GM18858 (cell line): Measurements from ENCODE around the gene BCL3.
"Not testable (repeated sequence)": the region's sequence is repeated elsewhere in the genome, so short reads cannot be mapped to it uniquely, and the experiment has no call there.

Experiments
- ATAC-seq: cut with Tn5 transposase; IDR thresholded peaks from one replicate; pipeline ENCODE4 v1.9.1; 2021; ENCODE audit not compliant: unreplicated experiment

BCL3 gene

DNA sequence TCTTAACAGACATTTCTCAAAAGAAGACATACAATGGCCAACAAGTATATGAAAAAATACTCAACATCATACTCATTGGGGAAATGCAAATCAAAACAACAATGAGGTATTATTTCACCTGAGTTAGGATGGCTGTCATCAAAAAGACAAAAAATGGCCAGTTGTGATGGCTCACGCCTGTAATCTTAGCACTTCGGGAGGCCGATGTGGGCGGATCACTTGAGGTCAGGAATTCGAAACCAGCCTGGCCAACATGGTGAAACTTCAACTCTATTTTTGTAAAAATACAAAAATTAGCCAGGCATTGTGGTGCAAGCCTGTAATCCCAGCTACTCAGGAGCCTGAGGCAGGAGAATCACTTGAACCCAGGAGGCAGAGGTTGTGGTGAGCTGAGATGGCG lies 27.6 kb upstream of the BCL3 start:
- no peak for ATAC-seq

DNA sequence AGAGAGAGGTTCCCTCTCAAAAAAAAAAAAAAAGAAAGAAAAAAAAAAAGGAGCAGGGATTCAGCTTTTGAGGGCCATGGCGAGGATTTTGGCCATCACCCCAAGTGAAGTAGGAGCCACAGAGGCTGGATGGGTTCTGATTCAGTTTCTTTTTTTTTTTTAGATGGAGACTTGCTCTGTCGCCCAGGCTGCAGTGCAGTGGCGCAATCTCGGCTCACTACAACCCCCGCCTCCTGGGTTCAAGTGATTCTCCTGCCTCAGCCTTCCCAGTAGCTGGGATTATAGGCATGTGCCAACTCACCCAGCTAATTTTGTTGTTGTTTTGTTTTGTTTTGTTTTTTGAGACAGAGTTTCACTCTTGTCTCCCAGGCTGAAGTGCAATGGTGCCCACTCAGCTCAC lies 27.1 kb upstream of the BCL3 start:
- ATAC-seq = not testable (repeated sequence)

DNA sequence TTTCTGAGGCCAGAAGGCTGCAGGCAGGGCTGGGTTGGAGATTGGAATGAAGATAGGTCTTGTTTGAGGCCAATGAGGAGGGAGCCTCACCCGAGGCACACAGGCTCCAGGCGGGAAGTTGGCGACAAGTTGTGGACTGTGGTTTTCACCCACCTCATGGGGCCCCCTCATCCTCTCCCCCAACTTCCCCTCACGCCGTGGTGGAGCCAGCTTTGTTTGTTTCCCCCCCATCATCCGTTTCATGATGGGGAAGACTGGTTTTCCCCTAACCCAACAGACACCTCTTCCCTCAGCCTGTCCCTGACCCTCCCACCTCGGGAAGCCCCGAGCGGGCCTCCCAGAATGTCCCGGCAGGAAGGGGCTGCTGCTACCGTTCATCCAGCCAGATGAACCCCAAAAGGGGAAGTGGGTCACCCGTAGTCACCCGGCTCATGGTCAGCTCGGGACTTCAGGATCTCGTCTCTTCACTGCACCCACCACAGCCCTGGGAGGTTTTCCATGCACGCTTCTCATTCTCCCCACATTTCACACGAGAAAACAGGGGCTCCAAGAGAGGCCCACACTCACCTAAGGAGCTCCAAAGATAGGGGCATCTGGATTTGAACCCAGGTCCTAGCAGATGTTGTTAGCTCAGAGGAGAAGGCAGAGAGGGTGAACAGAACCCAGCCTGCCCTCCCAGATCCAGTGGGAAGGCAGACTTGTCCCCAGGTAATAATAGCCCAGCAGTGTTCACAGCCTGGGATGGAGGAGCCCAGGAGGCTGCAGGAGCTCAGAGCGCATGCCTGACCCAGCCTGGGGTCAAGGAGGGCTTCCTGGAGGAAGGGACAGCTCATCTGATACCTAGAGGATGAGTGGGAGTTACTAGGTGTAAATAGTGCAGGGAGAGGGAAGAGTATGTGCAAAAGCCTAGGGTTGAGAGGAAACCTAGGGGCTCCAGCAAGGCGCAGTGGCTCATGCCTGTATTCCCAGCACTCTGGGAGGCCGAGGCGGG lies 26.1 kb upstream of the BCL3 start:
- ATAC-seq = no peak

DNA sequence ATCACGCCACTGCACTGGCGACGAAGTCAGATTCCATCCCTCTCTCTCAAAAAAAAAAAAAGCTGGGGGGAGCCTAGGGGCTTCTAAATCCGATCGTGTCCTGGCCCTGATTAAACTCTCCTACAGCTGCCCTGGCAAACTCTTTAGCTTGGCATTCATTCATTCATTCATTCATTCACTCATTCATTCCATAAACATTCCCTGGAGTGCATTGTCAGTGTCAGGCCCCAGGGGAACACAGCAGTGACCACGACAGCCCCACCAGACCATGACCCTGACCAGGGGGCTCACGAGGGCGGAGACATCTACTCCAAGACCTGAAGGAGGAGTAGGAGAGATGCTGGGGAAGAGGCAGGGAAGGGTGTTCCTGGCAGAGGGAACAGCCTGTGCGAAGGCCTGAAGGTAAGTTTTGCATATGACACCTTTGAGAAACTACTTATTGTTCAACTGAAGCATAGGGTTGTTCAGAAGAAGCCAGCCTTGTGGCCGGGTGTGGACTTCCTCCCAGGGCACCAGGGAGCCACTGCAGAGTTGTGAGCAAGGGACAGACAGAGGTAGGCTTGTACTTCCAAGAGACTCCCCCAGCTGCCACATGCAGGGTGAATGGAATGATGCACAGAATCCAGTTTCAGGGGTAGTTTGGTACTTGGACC lies 25.1 kb upstream of the BCL3 start:
- ATAC-seq = no peak

DNA sequence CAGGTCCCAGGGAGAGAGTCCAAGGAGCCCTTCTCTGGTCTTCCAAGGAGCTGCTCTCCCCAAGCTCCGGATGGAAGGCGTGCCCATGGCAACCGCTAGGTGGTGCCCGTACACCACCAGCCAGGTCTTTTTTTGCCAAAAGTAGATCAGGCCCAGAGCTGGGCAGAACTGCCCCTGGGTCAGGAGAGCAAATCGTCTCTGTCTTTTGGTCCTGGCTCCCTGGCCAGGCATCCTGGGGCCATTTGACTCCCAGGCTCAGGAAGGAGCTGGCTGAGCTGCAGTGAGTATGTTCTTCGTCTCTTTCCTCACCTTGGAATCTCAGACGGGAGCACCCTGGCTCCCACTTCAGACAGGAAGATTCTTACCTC lies 24.6 kb upstream of the BCL3 start:
- no peak for ATAC-seq

DNA sequence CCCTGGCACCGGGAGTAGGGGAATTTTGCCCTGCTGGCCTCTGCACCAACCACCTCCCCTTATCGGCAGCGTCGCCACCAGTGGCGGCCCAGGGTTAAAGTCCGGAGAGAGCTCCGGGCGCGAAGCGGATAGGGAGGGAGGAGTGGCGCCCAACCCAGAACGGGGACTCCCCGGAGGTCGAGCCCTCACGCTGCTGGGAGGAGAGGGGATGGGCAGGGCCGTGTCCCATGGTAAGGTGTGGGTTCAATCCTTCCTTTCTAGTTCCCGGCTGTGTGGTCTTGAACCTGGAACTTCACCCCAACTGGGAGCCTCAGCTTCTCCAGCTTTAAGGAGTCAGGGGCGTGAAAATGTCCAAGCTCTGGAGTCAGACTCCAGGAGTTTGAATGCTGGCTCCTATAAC lies 23.3 kb upstream of the BCL3 start:
- no peak for ATAC-seq

DNA sequence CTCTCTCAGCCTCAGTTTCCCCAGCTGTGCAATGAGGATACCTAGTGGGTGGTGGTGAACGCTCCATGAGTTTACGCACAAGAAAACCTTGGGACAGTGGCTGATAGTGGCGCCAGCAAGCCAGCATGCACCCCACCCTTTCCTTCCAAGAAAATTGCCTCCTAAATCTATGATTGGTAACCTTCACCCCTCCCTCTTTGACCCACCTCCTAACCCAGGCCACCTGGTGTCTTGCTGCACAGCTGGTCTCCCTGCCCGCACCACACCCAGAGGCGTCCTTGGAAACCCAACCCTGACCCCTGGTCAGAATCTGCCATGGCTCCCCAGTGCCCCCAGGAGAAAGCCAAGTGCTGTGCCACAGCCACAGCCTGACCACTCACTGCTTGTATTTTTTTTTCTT lies 22.8 kb upstream of the BCL3 start:
- no peak for ATAC-seq

DNA sequence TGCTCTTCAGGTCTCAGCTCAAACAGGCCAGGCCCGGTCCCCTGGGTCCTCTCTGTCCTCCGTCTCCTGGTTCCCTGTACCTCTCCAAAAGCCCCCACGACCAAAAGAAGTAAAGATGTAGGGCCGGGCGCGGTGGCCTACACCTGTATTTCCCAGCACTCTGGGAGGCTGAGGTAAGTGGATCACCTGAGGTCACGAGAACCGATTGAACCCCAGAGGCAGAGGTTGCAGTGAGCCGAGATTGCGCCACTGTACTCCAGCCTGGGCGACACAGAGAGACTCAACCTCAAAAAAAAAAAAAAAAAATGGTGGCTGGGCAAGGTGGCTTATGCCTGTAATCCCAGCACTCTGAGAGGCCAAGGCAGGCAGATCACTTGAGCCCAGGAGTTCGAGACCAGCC lies 22.0 kb upstream of the BCL3 start:
- ATAC-seq = no peak

DNA sequence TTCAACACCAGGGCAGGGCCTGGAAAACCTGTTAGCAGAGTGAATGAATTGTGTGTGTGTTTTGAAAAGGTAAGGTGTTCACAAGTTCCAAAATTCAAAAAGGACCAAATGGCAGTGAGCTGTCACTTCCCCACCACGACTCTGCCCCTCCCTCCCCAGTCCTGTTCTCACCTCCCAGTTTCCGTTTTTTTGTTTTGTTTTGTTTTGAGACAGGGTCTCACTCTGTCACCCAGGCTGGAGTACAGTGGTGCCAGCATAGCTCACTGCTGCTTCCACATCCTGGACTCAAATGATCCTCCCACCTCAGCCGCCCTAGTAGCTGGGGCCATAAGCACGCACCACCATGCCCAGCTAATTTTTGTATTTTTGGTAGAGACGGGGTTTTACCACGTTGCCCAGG lies 20.3 kb upstream of the BCL3 start:
- ATAC-seq = no peak

DNA sequence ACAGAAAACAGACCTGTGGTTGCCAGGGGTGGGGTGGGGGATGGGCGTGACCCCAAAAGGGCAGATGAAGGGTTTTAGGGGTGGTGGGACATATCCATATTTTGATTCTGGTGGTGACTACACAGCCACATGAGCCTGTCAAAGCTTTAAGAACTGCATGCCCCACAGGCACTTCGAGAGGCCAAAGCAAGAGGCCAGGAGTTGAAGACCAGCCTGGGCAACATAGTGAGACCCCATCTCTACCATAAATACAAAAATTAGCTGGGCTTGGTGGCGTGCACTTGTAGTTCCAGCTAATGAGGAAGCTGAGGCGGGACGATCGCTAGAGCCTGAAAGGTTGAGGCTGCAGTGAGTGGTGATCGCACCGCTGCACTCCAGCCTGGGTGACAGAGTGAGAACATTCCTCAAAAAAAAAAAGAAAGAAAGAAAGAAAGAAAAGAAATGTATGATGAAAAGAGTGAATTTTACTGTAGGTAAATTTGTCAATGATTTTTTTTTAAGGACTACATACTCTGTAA lies 18.9 kb upstream of the BCL3 start:
- no peak for ATAC-seq

DNA sequence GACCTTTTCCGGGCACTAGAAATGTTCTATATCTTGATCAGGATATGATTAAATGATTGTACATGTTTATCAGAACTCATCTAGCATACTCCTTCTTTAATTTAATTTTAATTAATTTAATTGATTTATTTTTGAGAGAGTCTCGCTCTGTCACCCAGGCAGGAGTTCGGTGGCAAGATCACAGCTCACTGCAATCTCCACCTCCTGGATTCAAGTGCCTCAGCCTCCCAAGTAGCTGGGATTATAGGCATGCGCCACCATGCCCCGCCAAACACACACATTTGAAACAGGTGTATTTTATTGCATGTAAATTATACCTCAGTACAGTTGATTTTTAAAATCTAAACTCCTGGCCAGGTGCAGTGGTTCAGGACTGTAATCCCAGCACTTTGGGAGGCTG lies 17.4 kb upstream of the BCL3 start:
- no peak for ATAC-seq

DNA sequence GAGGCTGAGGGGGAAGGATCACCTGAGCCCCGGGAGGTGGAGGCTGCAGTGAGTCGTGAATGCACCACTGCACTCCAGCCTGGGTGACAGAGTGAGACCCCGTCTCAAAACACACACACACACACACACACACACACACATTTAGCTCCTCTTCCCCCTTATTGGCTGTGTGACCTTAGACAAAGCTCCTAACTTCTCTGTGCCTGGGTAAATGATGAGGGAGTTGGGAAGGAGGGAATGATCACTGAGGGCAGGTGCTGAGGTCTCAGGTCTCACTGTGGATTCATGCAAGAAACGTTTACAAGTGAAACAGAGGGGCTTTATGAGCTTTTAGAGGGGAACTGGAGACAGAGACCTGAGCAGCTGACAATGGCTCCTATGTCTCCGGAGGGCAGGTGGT lies 16.9 kb upstream of the BCL3 start:
- no peak for ATAC-seq

DNA sequence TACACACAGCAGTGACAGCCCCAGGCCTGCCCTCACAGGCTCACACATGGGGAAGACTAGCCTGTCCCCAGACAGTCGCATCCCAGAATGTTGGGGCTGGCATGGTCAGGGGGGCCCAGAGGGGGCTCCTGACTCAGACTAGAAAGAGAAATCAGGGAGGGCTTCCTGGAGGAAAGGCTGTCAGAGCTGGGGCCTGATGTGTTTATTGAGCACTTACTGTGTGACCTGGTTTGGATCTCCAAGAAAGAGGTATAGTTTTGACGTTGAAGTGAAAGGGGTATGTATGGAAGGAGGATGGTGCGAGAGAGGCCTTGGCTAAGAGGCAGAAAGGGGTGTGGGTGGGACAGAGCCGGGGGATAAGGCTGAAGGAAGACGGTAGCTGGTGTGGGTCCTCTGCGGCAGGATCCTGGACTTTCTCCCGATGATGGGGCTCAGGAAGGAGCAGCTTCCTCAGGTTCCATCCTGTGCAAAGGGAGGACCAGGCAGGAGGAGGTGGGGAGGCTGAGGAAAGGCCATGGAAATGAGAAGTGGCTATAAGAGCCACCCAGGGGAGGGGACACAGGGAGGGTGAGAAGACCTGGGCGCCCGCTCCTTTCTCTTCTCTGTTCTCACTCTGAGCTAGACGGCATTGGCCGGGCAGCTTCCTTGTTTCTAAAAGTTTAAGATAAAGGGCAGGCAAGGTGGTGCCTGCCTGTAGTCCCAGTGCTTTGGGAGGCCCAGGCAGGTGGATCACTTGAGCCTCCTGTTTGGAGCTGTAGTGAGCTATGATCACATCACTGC lies 16.1 kb upstream of the BCL3 start:
- ATAC-seq = no peak

DNA sequence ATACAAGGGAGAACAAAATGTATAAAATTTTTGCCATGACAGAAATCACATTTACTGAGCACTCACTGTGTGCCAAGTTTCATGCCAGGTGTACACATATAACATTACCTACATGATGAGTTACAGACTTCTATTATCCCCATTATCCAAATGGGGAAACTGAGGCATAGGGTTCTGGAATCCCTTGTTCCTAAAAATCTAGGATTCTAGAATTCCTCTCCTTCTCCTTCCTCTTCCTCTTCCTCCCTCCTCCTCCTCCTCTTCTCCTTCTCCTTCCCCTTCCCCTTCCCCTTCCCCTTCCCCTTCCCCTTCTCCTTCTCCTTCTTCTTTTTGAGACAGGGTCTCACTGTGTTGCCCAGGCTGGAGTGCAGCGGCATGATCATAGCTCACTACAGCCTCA lies 14.2 kb upstream of the BCL3 start:
- no peak for ATAC-seq

DNA sequence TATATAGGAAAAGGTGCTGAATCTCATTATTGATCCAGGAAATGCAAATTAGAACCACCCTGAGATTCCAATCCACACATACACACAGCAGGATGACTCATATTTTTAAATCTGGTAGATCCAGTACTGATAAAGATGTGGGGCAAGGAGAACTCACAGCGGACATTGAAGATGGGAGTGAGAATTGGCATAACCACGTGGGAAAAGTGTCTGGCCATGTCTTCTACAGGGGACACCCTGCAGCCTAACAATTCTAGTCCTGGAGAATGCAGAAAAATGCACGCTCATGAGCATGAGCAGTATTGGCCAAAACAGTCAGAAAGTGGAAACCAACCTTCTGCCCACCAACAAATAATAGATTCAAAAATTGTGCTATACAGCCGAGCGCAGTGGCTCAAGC lies 13.5 kb upstream of the BCL3 start:
- no peak for ATAC-seq

DNA sequence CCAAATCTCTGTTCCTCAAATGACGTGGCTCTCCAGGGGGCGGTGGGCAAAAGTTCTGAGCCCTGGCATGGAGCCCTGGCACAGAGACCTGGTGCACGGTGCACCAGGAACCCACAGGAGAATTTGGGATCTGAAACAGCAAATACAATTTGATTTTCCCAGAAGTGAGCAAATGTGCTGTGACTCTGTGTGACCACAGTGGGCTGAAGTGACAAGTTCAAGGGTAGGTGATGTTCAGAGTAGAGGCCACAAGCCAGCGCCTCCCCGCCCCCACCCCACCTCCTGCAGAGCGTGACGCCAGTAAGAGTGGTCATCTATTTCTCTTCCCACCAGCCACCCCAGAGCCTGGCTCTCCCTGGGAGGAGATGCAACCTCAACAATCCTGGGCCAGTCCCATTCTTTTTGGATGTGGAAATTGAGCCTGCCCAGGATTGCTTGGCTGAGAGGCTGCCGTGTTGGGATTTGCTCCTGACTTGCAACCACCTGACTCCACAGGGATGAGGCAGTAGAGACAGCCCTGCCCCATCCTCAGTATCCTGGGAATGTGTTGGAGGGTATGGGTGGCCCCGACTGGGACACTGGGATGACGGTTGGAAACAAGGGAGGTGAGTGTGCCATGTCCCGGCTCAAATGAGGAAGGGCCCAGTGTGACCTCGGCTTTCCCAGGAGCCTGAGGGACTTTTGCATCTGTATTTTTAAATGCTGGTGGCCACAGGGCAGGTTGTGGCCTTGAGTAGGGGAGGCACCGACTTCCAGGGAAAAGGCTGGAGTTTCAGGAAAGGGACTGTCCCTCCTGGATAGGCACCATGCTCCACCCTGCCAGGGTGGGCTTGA lies 11.1 kb upstream of the BCL3 start:
- ATAC-seq = no peak

DNA sequence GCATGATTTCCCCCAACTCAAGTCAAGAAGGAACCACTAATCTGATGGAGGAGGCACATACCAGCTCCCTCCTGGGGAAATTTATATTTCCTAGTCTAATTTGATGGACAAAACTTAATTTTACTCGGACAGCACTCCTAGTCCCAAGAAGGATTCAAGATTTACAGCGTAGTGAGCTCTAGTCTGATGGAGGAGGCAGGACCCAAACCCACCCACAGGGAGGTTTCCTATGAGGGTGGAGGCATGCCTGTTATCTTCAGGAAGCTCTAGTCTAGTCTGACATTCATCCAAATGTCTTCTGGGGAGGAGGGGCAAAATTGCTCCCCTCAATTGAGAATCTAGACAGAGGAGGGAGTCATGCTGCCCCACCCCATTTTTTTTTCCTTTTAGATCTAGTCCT lies 10.4 kb upstream of the BCL3 start:
- no peak for ATAC-seq

DNA sequence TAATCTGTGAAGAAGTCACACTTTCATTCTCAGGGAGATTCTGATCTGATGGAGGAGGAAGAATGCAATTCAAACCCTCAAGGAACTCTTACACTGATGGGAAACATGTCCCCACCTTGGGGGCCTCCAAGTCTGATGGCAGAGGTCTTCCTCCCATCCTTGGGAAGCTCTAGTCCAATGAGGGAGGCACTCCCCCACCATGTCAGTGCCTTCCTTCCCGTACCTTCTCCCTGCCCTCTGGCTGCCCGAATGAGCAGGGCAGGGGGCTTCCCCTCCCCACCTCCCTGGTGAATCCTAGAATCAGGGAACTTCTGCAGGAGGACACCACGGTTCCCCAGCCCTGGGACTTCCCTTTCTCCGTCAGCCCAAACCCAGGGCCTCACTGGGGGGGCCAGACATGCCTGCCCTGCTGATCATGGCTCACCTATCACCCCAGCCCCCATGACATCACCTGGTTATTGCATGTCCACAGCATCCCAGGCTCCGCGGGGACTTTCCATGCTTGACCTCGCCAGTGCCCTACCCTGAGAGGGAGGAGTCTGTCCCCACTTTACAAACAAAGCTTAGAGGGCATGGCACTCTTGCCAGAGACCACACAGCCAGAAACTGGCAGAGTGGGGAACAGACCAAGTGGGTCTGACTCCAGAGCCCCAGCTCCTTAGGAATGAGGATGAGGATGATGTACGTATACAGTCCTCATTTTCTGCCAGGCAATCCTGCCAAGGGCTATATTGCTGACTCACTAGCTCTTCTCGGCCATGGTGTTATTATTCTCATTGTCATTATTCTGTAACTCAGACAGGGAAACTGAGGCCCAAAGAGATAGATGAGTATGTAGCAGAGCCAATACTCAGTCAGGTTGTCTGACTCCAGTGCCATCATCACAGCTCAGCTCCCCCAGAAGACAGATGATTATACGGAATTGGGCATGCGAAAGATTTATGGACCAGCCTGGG lies 9.6 kb upstream of the BCL3 start:
- no peak for ATAC-seq

DNA sequence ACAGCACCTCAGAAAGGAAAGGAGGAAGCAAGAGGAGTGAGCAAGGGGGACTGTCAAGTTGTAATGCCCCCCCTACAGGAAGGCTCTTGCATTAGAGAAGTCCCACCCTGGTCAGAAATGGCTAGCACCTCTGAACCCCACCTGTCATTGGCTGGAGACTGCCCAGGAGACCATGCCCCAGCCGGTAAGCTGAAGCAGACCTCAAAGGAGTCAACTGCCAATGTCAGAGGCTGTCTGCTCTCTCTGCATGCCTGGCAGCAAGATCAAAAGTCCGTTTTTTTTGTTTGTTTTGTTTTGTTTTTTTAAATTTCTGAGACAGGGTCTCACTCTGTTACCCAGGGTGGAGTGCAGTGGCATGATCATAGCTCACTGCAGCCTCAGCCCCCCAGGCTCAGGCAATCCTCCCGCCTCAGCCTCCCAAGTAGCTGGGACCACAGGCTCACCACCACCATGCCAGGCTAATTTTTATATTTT lies 8.1 kb upstream of the BCL3 start:
- no peak for ATAC-seq
